Measurements from ENCODE around the gene PCDH10. TPM values are rescaled to one million over a fixed set of nuclear protein-coding genes. Genes with fewer than 3 reads are reported as not detected.

Gene PCDH10
- total RNA-seq, 1 donor from 2014 or later, result 10.8 TPM

GRCh38 chr4:133149932-133150471, 908 bp downstream of the PCDH10 start:
- peaks cover 5% of the 10 kb centered on the region for H3K36me3 Mint-ChIP-seq (ENCODE audit: low read depth, unreplicated experiment)
- H3K9me3 Mint-ChIP-seq (ENCODE audit: unreplicated experiment), result no peaks in the 10 kb centered on the region
- H3K27ac Mint-ChIP-seq (ENCODE audit: unreplicated experiment), result no peak overlapping the region
- peaks cover 36% of the 10 kb centered on the region for H3K4me1 Mint-ChIP-seq (ENCODE audit: unreplicated experiment)
- H3K4me3 Mint-ChIP-seq (ENCODE audit: unreplicated experiment), result peak overlapping the region; percentile 86
- peaks cover 30% of the 10 kb centered on the region for H3K27me3 Mint-ChIP-seq (ENCODE audit: unreplicated experiment)
- peak; percentile 9 for DNase-seq (ENCODE audit: low spot score)
- TF ChIP-seq, protein P1, sequence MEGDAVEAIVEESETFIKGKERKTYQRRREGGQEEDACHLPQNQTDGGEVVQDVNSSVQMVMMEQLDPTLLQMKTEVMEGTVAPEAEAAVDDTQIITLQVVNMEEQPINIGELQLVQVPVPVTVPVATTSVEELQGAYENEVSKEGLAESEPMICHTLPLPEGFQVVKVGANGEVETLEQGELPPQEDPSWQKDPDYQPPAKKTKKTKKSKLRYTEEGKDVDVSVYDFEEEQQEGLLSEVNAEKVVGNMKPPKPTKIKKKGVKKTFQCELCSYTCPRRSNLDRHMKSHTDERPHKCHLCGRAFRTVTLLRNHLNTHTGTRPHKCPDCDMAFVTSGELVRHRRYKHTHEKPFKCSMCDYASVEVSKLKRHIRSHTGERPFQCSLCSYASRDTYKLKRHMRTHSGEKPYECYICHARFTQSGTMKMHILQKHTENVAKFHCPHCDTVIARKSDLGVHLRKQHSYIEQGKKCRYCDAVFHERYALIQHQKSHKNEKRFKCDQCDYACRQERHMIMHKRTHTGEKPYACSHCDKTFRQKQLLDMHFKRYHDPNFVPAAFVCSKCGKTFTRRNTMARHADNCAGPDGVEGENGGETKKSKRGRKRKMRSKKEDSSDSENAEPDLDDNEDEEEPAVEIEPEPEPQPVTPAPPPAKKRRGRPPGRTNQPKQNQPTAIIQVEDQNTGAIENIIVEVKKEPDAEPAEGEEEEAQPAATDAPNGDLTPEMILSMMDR (IDR thresholded peaks at IDR 0.05; ENCODE audit: unreplicated experiment), result no peak

- DNase-seq (ENCODE audit: low spot score), result peak; percentile 35
- H3K27me3 Mint-ChIP-seq (ENCODE audit: unreplicated experiment), result peaks cover 30% of the 10 kb centered on the region
- H3K4me3 Mint-ChIP-seq (ENCODE audit: unreplicated experiment), result peak overlapping the region; percentile 86
- no peak overlapping the region for H3K27ac Mint-ChIP-seq (ENCODE audit: unreplicated experiment)
- TF ChIP-seq, protein P1 (IDR thresholded peaks at IDR 0.05; ENCODE audit: unreplicated experiment), result no peak
- peaks cover 35% of the 10 kb centered on the region for H3K4me1 Mint-ChIP-seq (ENCODE audit: unreplicated experiment)
- H3K36me3 Mint-ChIP-seq (ENCODE audit: low read depth, unreplicated experiment), result peaks cover 5% of the 10 kb centered on the region
- H3K9me3 Mint-ChIP-seq (ENCODE audit: unreplicated experiment), result no peaks in the 10 kb centered on the region
These were observed 1.6 kb downstream of the PCDH10 start for GRCh38 chr4:133150486-133151340.

GRCh38 chr4:133151341-133151690, 2.2 kb downstream of the PCDH10 start:
- Mint-ChIP-seq H3K27me3 (ENCODE audit: unreplicated experiment) (peaks cover 29% of the 10 kb centered on the region), H3K4me1 (ENCODE audit: unreplicated experiment) (peaks cover 29% of the 10 kb centered on the region), H3K4me3 (ENCODE audit: unreplicated experiment) (peak overlapping the region; percentile 86), H3K27ac (ENCODE audit: unreplicated experiment) (no peak overlapping the region), H3K36me3 (ENCODE audit: low read depth, unreplicated experiment) (peaks cover 5% of the 10 kb centered on the region), H3K9me3 (ENCODE audit: unreplicated experiment) (no peaks in the 10 kb centered on the region)
- TF ChIP-seq, protein P1 (IDR thresholded peaks at IDR 0.05; ENCODE audit: unreplicated experiment), result no peak
- peak; percentile 25 for DNase-seq (ENCODE audit: low spot score)

GRCh38 chr4:133151691-133152329, 2.7 kb downstream of the PCDH10 start:
- Mint-ChIP-seq H3K9me3 (ENCODE audit: unreplicated experiment) (no peaks in the 10 kb centered on the region), H3K4me1 (ENCODE audit: unreplicated experiment) (peaks cover 27% of the 10 kb centered on the region), H3K27me3 (ENCODE audit: unreplicated experiment) (peaks cover 28% of the 10 kb centered on the region), H3K4me3 (ENCODE audit: unreplicated experiment) (peak overlapping the region; percentile 89), H3K36me3 (ENCODE audit: low read depth, unreplicated experiment) (peaks cover 5% of the 10 kb centered on the region), H3K27ac (ENCODE audit: unreplicated experiment) (no peak overlapping the region)
- peak; percentile 59 for DNase-seq (ENCODE audit: low spot score)
- TF ChIP-seq, protein P1 (IDR thresholded peaks at IDR 0.05; ENCODE audit: unreplicated experiment), result peak; percentile 45
